GM18858 (cell line): ENCODE measurements around the gene DENND5A.

Experiments
- ATAC-seq: cut with Tn5 transposase; IDR thresholded peaks from one replicate; pipeline ENCODE4 v1.9.1; 2021; ENCODE audit not compliant: unreplicated experiment

Gene DENND5A

GRCh38 chr11:9141186-9141585 is 124.0 kb downstream of the DENND5A start:
- ATAC-seq = no peak

- ATAC-seq = no peak
Observed at GRCh38 chr11:9139628-9140357, 125.4 kb downstream of the DENND5A start.

- ATAC-seq = no peak
Observed at GRCh38 chr11:9138612-9139579, 126.3 kb downstream of the DENND5A start.

- no peak for ATAC-seq
Observed at GRCh38 chr11:9138133-9138453, 127.1 kb downstream of the DENND5A start.

- ATAC-seq = peak; percentile 66
Observed at GRCh38 chr11:9137293-9138132, 127.6 kb downstream of the DENND5A start.

- ATAC-seq = no peak
Observed at GRCh38 chr11:9136741-9137140, 128.4 kb downstream of the DENND5A start.

- no peak for ATAC-seq
Observed at GRCh38 chr11:9133956-9134355, 131.2 kb downstream of the DENND5A start.

GRCh38 chr11:9132203-9132878 is 132.8 kb downstream of the DENND5A start:
- no peak for ATAC-seq

GRCh38 chr11:9130297-9130696 is 134.9 kb downstream of the DENND5A start:
- no peak for ATAC-seq

- ATAC-seq = no peak
Observed at GRCh38 chr11:9126636-9127035, 138.5 kb downstream of the DENND5A start.

GRCh38 chr11:9125185-9125886 is 139.8 kb downstream of the DENND5A start:
- ATAC-seq = no peak

GRCh38 chr11:9123595-9124304 is 141.4 kb downstream of the DENND5A start:
- no peak for ATAC-seq

- no peak for ATAC-seq
Observed at GRCh38 chr11:9121469-9121796, 143.7 kb downstream of the DENND5A start.

GRCh38 chr11:9120664-9121468 is 144.3 kb downstream of the DENND5A start:
- ATAC-seq = no peak

- ATAC-seq = no peak
Observed at GRCh38 chr11:9118277-9118676, 146.9 kb downstream of the DENND5A start.

- ATAC-seq = no peak
Observed at GRCh38 chr11:9112075-9112474, 153.1 kb downstream of the DENND5A start.

- ATAC-seq = no peak
Observed at GRCh38 chr11:9109858-9110731, 155.1 kb downstream of the DENND5A start.

- no peak for ATAC-seq
Observed at GRCh38 chr11:9104580-9104979, 160.6 kb downstream of the DENND5A start.
